Fibroblast of the aortic adventitia (primary cell): ENCODE results near the gene HSPA12A. TPM values are rescaled to one million over a fixed set of nuclear protein-coding genes. Genes with fewer than 3 reads are reported as not detected.
A peak's percentile ranks its signal among the peaks of the same experiment; 100 is the strongest.

Experiments used
- DNase-seq: peaks from one replicate; pipeline ENCODE4 v3.0.0-alpha.2; 2010; ENCODE audit warnings: low read depth
- H3K4me3 ChIP-seq: 2 replicates; pipeline ENCODE4 v1.5.1; 2011; ENCODE audit warnings: low read depth, mild to moderate bottlenecking, control low read depth, low read length, moderate library complexity
- CTCF ChIP-seq: IDR thresholded peaks from 2 replicates; pipeline ENCODE4 v1.5.1; 2011; ENCODE audit warnings: mild to moderate bottlenecking, low read length, control low read depth, inconsistent platforms; ENCODE audit not compliant: insufficient read depth
- total RNA-seq: library from RNA; depleted of rRNA; stranded (reverse); fragments of >200 nt; gene quantifications from 2 replicates; pipeline ENCODE4 v1.2.3, GENCODE V29; 2012; ENCODE audit warnings: low replicate concordance

HSPA12A gene
- total RNA-seq, 1 donor, result 10.3 TPM

GRCh38 chr10:116710076-116710475, 32.3 kb downstream of the HSPA12A start:
- no peak for TF ChIP-seq CTCF
- no peak overlapping the region for H3K4me3 ChIP-seq
- no peak for DNase-seq

GRCh38 chr10:116708877-116709276, 33.5 kb downstream of the HSPA12A start:
- H3K4me3 ChIP-seq, result no peak overlapping the region
- DNase-seq, result no peak
- no peak for TF ChIP-seq CTCF

GRCh38 chr10:116708391-116708821, 34.0 kb downstream of the HSPA12A start:
- DNase-seq, result peak; percentile 80
- no peak for TF ChIP-seq CTCF
- no peak overlapping the region for H3K4me3 ChIP-seq

GRCh38 chr10:116707981-116708380, 34.4 kb downstream of the HSPA12A start:
- TF ChIP-seq CTCF, result no peak
- H3K4me3 ChIP-seq, result no peak overlapping the region

GRCh38 chr10:116706281-116706680, 36.1 kb downstream of the HSPA12A start:
- no peak for DNase-seq

More at GRCh38 chr10:116707981-116708380, 34.4 kb downstream of the HSPA12A start:
- DNase-seq, result no peak

GRCh38 chr10:116705498-116705897, 36.9 kb downstream of the HSPA12A start:
- TF ChIP-seq CTCF, result no peak
- no peak for DNase-seq
- no peak overlapping the region for H3K4me3 ChIP-seq

More at GRCh38 chr10:116706281-116706680, 36.1 kb downstream of the HSPA12A start:
- TF ChIP-seq CTCF, result no peak
- no peak overlapping the region for H3K4me3 ChIP-seq

GRCh38 chr10:116704926-116705325, 37.4 kb downstream of the HSPA12A start:
- no peak for DNase-seq
- TF ChIP-seq CTCF, result no peak
- no peak overlapping the region for H3K4me3 ChIP-seq
